SU-DHL-6 (cell line): ENCODE results near the gene PSMB11.

Experiments used
- H2AFZ ChIP-seq: fragments of 200-600 bp; sonication (generic); 2 replicates; pipeline ENCODE4 v1.6.1; 2014; ENCODE audit warnings: low read depth, mild to moderate bottlenecking, moderate library complexity, mixed read lengths, antibody characterized with exemption, low read length; ENCODE audit not compliant: severe bottlenecking
- H3F3A ChIP-seq: fragments of 200-600 bp; shearing (Covaris generic); 2 replicates; pipeline ENCODE4 v1.6.0; 2016; ENCODE audit warnings: antibody characterized with exemption, mild to moderate bottlenecking; ENCODE audit not compliant: insufficient read depth
- H3K27ac ChIP-seq: fragments of 200-600 bp; sonication (generic); 2 replicates; pipeline ENCODE4 v1.5.1; 2016; ENCODE audit warnings: low read depth, mild to moderate bottlenecking, low read length, moderate library complexity, mixed read lengths
- H3K27me3 ChIP-seq: fragments of 200-600 bp; sonication (generic), shearing (Covaris generic); 2 replicates; pipeline ENCODE4 v1.6.0; 2014; ENCODE audit warnings: mild to moderate bottlenecking, low read length
- H3K36me3 ChIP-seq: fragments of 200-600 bp; sonication (generic); 2 replicates; pipeline ENCODE4 v1.6.1; 2014; ENCODE audit warnings: mild to moderate bottlenecking, low read length, mixed read lengths
- H3K4me2 ChIP-seq: fragments of 300-600, 200-600 bp; shearing (Covaris generic), sonication (generic); 2 replicates; pipeline ENCODE4 v1.6.0; 2014; ENCODE audit warnings: low read length, low read depth, mild to moderate bottlenecking; ENCODE audit not compliant: poor library complexity, severe bottlenecking
- H3K4me3 ChIP-seq: fragments of 200-600 bp; sonication (generic); 2 replicates; pipeline ENCODE4 v1.5.1; 2014; ENCODE audit warnings: antibody characterized with exemption, low read length, mild to moderate bottlenecking, mixed read lengths; ENCODE audit not compliant: insufficient read depth, poor library complexity, severe bottlenecking
- H3K79me2 ChIP-seq: fragments of 200-600 bp; sonication (generic); 2 replicates; pipeline ENCODE4 v1.6.1; 2014; ENCODE audit warnings: mild to moderate bottlenecking, low read length, moderate library complexity; ENCODE audit not compliant: insufficient read depth
- H3K9ac ChIP-seq: fragments of 200-600 bp; sonication (generic); 2 replicates; pipeline ENCODE4 v1.7.0; 2014; ENCODE audit warnings: mild to moderate bottlenecking, low read length
- H3K9me2 ChIP-seq: fragments of 200-600 bp; sonication (generic); replicated peaks from 2 replicates; pipeline ENCODE4 v1.6.1; 2014; ENCODE audit warnings: low read length; ENCODE audit not compliant: insufficient read depth
- H3K9me3 ChIP-seq: fragments of 200-600 bp; sonication (generic); 2 replicates; pipeline ENCODE4 v1.6.1; 2014; ENCODE audit warnings: low read length, mixed read lengths; ENCODE audit not compliant: insufficient read depth
- H4K20me1 ChIP-seq: fragments of 200-600 bp; sonication (generic); 2 replicates; pipeline ENCODE4 v1.6.1; 2014; ENCODE audit warnings: low read depth, mild to moderate bottlenecking, antibody characterized with exemption, low read length, moderate library complexity, mixed read lengths
- CTCF ChIP-seq: fragments of 200-600 bp; sonication (generic); IDR thresholded peaks from one replicate; pipeline ENCODE4 v1.5.1; 2017; ENCODE audit warnings: antibody characterized with exemption, mild to moderate bottlenecking, low read length, moderate library complexity; ENCODE audit not compliant: insufficient read depth, poor library complexity, severe bottlenecking
- EZH2phosphoT487 ChIP-seq: fragments of 200-600 bp; sonication (generic), shearing (Covaris generic); conservative IDR thresholded peaks from 2 replicates; pipeline ENCODE4 v1.6.1; 2018; ENCODE audit warnings: mild to moderate bottlenecking, antibody characterized with exemption, low read length, moderate library complexity, mixed read lengths

Gene PSMB11

GRCh38 chr14:23005451-23006187, 36.4 kb upstream of the PSMB11 start:
- Histone ChIP-seq H3K9ac (peak overlapping the region; percentile 88), H4K20me1 (no peaks in the 10 kb centered on the region), H2AFZ (peak overlapping the region; percentile 45), H3K9me2 (no peaks in the 10 kb centered on the region), H3K27me3 (no peaks in the 10 kb centered on the region), H3K9me3 (no peaks in the 10 kb centered on the region), H3K27ac (0 out of 2 replicates have a peak overlapping the region, but pooled peaks have one; percentile 75), H3F3A (peaks cover 40% of the 10 kb centered on the region), H3K36me3 (no peaks in the 10 kb centered on the region), H3K79me2 (no peaks in the 10 kb centered on the region), H3K4me2 (peak overlapping the region; percentile 78), H3K4me3 (peak overlapping the region; percentile 61)
- TF ChIP-seq EZH2phosphoT487: no peak

GRCh38 chr14:23006188-23006534, 35.9 kb upstream of the PSMB11 start:
- Histone ChIP-seq H3K9ac (peak overlapping the region; percentile 88), H3K4me2 (peak overlapping the region; percentile 78), H3K9me2 (no peaks in the 10 kb centered on the region), H4K20me1 (no peaks in the 10 kb centered on the region), H3K79me2 (no peaks in the 10 kb centered on the region), H3K27ac (peak overlapping the region; percentile 75), H3K27me3 (no peaks in the 10 kb centered on the region), H3K36me3 (no peaks in the 10 kb centered on the region), H3K9me3 (no peaks in the 10 kb centered on the region), H2AFZ (peak overlapping the region; percentile 45), H3F3A (peaks cover 40% of the 10 kb centered on the region), H3K4me3 (peak overlapping the region; percentile 61)
- TF ChIP-seq CTCF (no peak), EZH2phosphoT487 (no peak)

- peak overlapping the region; percentile 61 for H3K4me3 ChIP-seq
These were observed 35.2 kb upstream of the PSMB11 start for GRCh38 chr14:23006544-23007419.

More at GRCh38 chr14:23006544-23007419, 35.2 kb upstream of the PSMB11 start:
- Histone ChIP-seq H2AFZ (peak overlapping the region; percentile 70), H3K9me3 (no peaks in the 10 kb centered on the region), H3K27ac (peak overlapping the region; percentile 84), H4K20me1 (no peaks in the 10 kb centered on the region), H3F3A (peaks cover 43% of the 10 kb centered on the region), H3K4me2 (peak overlapping the region; percentile 78), H3K9ac (peak overlapping the region; percentile 88), H3K9me2 (no peaks in the 10 kb centered on the region), H3K27me3 (no peaks in the 10 kb centered on the region), H3K36me3 (no peaks in the 10 kb centered on the region), H3K79me2 (no peaks in the 10 kb centered on the region)
- no peak for TF ChIP-seq CTCF
- TF ChIP-seq EZH2phosphoT487: no peak
